Measurements from ENCODE around the gene RIPOR1.
A peak's percentile ranks its signal among the peaks of the same experiment; 100 is the strongest.
"Not testable (repeated sequence)": the region's sequence is repeated elsewhere in the genome, so short reads cannot be mapped to it uniquely, and the experiment has no call there.

RIPOR1 gene

GRCh38 chr16:67504031-67505021 lies 24.3 kb upstream of the RIPOR1 start:
- TF ChIP-seq CTCF (IDR thresholded peaks at IDR 0.05; ENCODE audit: borderline replicate concordance, insufficient read depth, low read depth, low read length): no peak
- no peak overlapping the region for H3K4me3 ChIP-seq (ENCODE audit: low read depth, low read length)

GRCh38 chr16:67506468-67506867 lies 22.2 kb upstream of the RIPOR1 start:
- TF ChIP-seq CTCF (IDR thresholded peaks at IDR 0.05; ENCODE audit: borderline replicate concordance, insufficient read depth, low read depth, low read length): no peak
- H3K4me3 ChIP-seq (ENCODE audit: low read depth, low read length): no peak overlapping the region

- no peak overlapping the region for H3K4me3 ChIP-seq (ENCODE audit: low read depth, low read length)
- no peak for TF ChIP-seq CTCF (IDR thresholded peaks at IDR 0.05; ENCODE audit: borderline replicate concordance, insufficient read depth, low read depth, low read length)
These were observed 19.6 kb upstream of the RIPOR1 start for GRCh38 chr16:67509016-67509415.

- not testable (repeated sequence) for H3K4me3 ChIP-seq (ENCODE audit: low read depth, low read length)
These were observed 14.7 kb upstream of the RIPOR1 start for GRCh38 chr16:67513892-67514291.

GRCh38 chr16:67514382-67514828 lies 14.2 kb upstream of the RIPOR1 start:
- peak; percentile 53; the same call in 1 of the 2 replicates for TF ChIP-seq CTCF (IDR thresholded peaks at IDR 0.05; ENCODE audit: borderline replicate concordance, insufficient read depth, low read depth, low read length)
- no peak overlapping the region for H3K4me3 ChIP-seq (ENCODE audit: low read depth, low read length)

GRCh38 chr16:67516296-67517154 lies 12.1 kb upstream of the RIPOR1 start:
- no peak overlapping the region for H3K4me3 ChIP-seq (ENCODE audit: low read depth, low read length)
- no peak for TF ChIP-seq CTCF (IDR thresholded peaks at IDR 0.05; ENCODE audit: borderline replicate concordance, insufficient read depth, low read depth, low read length)

GRCh38 chr16:67517155-67517445 lies 11.5 kb upstream of the RIPOR1 start:
- TF ChIP-seq CTCF (IDR thresholded peaks at IDR 0.05; ENCODE audit: borderline replicate concordance, insufficient read depth, low read depth, low read length): no peak
- no peak overlapping the region for H3K4me3 ChIP-seq (ENCODE audit: low read depth, low read length)

All from GM12875 (cell line).